ENCODE data around the gene MPPED2. TPM values are rescaled to one million over a fixed set of nuclear protein-coding genes. Genes with fewer than 3 reads are reported as not detected.

MPPED2 gene
- total RNA-seq, 4 donors from 2014 or later = 0.51 to 19.5 (median 9.3) TPM

DNA sequence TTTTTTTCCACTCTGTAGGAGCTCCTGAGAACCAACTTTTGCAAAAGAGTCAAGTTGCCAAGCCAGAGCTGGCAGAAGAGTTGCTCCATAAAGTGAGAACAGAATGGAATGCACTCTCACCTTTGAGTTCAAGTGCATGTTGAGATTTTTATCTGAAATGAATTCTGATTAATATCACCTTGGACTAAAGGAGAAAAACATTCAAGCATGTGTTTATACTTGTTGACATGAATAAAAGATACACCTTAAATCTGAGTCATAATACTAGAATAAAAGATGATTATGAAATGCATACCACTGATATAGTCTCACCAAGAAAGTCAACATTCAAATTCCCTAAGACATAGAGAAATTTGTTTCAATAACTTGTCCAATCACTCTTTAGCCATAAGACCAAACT, 225.4 kb downstream of the MPPED2 start:
- H3K4me3 ChIP-seq = no peak overlapping the region
- H3K27ac ChIP-seq = no peak overlapping the region
- DNase-seq = no peak
- no peak for TF ChIP-seq POLR2A (IDR thresholded peaks at IDR 0.05)
- TF ChIP-seq, protein P1, sequence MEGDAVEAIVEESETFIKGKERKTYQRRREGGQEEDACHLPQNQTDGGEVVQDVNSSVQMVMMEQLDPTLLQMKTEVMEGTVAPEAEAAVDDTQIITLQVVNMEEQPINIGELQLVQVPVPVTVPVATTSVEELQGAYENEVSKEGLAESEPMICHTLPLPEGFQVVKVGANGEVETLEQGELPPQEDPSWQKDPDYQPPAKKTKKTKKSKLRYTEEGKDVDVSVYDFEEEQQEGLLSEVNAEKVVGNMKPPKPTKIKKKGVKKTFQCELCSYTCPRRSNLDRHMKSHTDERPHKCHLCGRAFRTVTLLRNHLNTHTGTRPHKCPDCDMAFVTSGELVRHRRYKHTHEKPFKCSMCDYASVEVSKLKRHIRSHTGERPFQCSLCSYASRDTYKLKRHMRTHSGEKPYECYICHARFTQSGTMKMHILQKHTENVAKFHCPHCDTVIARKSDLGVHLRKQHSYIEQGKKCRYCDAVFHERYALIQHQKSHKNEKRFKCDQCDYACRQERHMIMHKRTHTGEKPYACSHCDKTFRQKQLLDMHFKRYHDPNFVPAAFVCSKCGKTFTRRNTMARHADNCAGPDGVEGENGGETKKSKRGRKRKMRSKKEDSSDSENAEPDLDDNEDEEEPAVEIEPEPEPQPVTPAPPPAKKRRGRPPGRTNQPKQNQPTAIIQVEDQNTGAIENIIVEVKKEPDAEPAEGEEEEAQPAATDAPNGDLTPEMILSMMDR (IDR thresholded peaks at IDR 0.05) = no peak
- intact Hi-C loops (cut with DNase I; ENCODE audit: low total_unique reads) = no loop called here
- H3K36me3 ChIP-seq = no peaks in the 10 kb centered on the region
- no peaks in the 10 kb centered on the region for H3K4me1 ChIP-seq
- H3K9me3 ChIP-seq = no peaks in the 10 kb centered on the region
- H3K27me3 ChIP-seq = no peaks in the 10 kb centered on the region
